Skeletal muscle tissue (tissue), 4 donors: ENCODE measurements around the gene UBR7. TPM values are rescaled to one million over a fixed set of nuclear protein-coding genes. Genes with fewer than 3 reads are reported as not detected.
A peak's percentile ranks its signal among the peaks of the same experiment; 100 is the strongest.
"Not testable (repeated sequence)": the region's sequence is repeated elsewhere in the genome, so short reads cannot be mapped to it uniquely, and the experiment has no call there.

Experiments
- H3K27ac ChIP-seq: one replicate; pipeline ENCODE4 v1.7.0; 2013; ENCODE audit warnings: mild to moderate bottlenecking, low read depth, low read length, inconsistent platforms
- H3K27me3 ChIP-seq, 3 donors: one replicate each; pipeline ENCODE4 v1.7.0; 2013; ENCODE audit warnings: low read length in 3 of 3; ENCODE audit not compliant: control insufficient read depth in 3 of 3, insufficient read depth in 3 of 3
- H3K36me3 ChIP-seq, 3 donors: one replicate each; pipeline ENCODE4 v1.7.0; 2013; ENCODE audit warnings: low read length in 3 of 3; ENCODE audit not compliant: control insufficient read depth in 3 of 3, insufficient read depth in 3 of 3
- H3K4me1 ChIP-seq, 3 donors: one replicate each; pipeline ENCODE4 v1.7.0; 2013; ENCODE audit warnings: low read length in 3 of 3, mild to moderate bottlenecking in 3 of 3; ENCODE audit not compliant: control insufficient read depth in 3 of 3, insufficient read depth in 3 of 3
- H3K4me3 ChIP-seq, 3 donors: one replicate each; pipeline ENCODE4 v1.7.0; 2013; ENCODE audit warnings: low read length in 3 of 3
- H3K9ac ChIP-seq, 3 donors: one replicate each; pipeline ENCODE4 v1.7.0; 2013; ENCODE audit warnings: low read length in 3 of 3, mild to moderate bottlenecking in 3 of 3, moderate library complexity in 2 of 3, low read depth in 1 of 3
- H3K9me3 ChIP-seq, 3 donors: one replicate each; pipeline ENCODE4 v1.7.0; 2013; ENCODE audit warnings: low read length in 3 of 3; ENCODE audit not compliant: control insufficient read depth in 3 of 3
- total RNA-seq: library from RNA; depleted of rRNA; stranded (reverse); fragments of >200 nt; gene quantifications from one replicate; pipeline ENCODE4 v1.2.3, GENCODE V29; 2014
- donor health status: Osteomylitis.

The UBR7 gene
- total RNA-seq, 1 donor from 2014 or later: 26.1 TPM

DNA sequence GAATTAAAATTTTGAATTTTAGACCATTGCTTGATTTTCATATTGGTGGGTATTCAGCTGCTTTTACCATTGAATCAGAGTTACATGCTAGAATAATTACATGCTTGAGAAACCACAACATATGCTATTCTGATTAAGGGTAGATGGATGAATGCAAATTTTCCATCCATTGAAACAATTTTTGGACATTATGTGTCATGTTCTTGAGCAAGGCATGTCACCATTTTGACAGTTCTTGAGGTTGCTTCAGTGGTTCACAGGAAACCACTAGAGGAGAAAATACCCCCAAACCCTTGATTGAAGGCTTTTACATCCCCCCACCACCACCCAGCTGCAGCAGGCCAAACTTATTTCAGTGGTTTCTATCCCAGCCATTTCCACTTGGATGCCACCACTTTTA, 13.5 kb downstream of the UBR7 start:
- no peaks in the 10 kb centered on the region for H3K9me3 ChIP-seq
- no peak overlapping the region for H3K9ac ChIP-seq
- no peak overlapping the region for H3K4me3 ChIP-seq
- no peaks in the 10 kb centered on the region for H3K4me1 ChIP-seq
- peaks cover 31 to 46% (median 43%) of the 10 kb centered on the region in 3 donors for H3K36me3 ChIP-seq
- H3K27ac ChIP-seq: no peak overlapping the region
- no peaks in the 10 kb centered on the region for H3K27me3 ChIP-seq

DNA sequence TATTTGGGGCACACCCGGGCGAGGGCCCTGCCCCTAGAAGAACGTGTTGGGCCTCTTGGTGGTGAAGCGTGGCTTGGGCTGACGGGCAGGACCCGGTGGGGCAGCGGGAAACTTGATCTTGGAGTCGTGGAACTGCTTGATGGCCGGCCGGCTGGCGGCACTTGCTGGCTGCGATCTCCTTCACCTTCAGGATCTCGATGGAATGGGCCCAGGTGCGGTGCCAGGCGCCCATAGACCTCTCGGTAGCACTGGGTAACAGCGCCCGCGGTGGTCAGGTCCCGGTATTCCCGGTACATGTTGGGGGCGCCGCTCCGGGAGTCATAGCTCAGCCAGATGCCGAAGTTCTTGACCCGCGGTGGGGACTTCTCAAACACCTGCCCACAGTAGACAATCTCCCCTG, 16.5 kb downstream of the UBR7 start:
- no peak overlapping the region for H3K9ac ChIP-seq
- H3K4me1 ChIP-seq: no peaks in the 10 kb centered on the region
- H3K27me3 ChIP-seq: no peaks in the 10 kb centered on the region
- no peak overlapping the region for H3K27ac ChIP-seq
- H3K36me3 ChIP-seq: peaks cover 42 to 53% (median 50%) of the 10 kb centered on the region in 3 donors
- H3K4me3 ChIP-seq: no peak overlapping the region
- no peaks in the 10 kb centered on the region for H3K9me3 ChIP-seq

DNA sequence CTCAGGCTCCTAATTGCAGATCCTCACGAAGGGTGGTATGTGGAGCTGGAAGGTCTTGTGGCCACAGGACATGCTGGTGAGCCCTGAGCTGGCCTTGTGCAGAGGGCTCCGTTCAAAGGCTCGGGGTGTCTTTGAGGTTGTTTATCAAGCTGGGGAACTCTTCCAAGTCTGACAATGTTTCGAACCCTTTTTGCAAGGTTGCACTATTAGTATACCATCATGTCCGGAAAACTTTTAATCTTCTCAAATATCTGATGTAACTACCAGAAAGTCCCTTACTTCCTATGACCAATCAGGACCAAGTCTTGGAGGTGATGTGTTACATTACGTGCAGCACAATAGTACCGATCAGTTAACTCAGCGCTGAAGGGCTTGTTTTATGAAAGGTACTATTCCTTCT, 21.5 kb downstream of the UBR7 start:
- Histone ChIP-seq H3K27me3 (peaks cover 0 to 7% (median 4%) of the 10 kb centered on the region in 3 donors), H3K27ac (no peak overlapping the region), H3K4me1 (peaks cover 7 to 10% (median 10%) of the 10 kb centered on the region in 3 donors), H3K36me3 (peaks cover 30 to 40% (median 31%) of the 10 kb centered on the region in 3 donors), H3K9ac (no peak overlapping the region), H3K9me3 (no peaks in the 10 kb centered on the region), H3K4me3 (no peak overlapping the region)

DNA sequence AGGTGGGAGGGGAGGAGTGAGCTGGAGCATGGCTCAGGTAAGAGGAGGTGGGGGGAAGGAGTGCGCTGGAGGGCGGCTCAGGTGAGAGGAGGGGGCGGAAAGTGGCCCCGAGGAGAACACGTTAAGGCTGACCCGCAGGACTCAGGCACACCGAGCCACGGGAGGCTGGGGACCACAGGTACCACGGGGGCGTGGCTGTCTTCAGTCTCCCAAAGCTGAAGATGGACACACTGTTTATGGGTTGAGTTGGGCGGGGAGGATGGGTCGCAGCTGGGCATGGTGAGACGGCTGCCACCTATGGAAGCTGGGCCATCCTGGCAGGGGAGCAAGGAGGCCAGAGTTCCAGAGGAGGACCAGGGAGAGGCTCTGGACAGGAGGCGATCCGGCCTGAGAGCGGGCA, 23.5 kb downstream of the UBR7 start:
- no peak overlapping the region for H3K9ac ChIP-seq
- peaks cover 7 to 10% (median 10%) of the 10 kb centered on the region in 3 donors for H3K4me1 ChIP-seq
- peak overlapping the region in 2 of 3 donors; percentile 51 to 77 for H3K4me3 ChIP-seq
- no peak overlapping the region for H3K27ac ChIP-seq
- peaks cover 0 to 8% (median 7%) of the 10 kb centered on the region in 3 donors for H3K27me3 ChIP-seq
- H3K36me3 ChIP-seq: peaks cover 21 to 32% (median 25%) of the 10 kb centered on the region in 3 donors
- H3K9me3 ChIP-seq: no peaks in the 10 kb centered on the region

DNA sequence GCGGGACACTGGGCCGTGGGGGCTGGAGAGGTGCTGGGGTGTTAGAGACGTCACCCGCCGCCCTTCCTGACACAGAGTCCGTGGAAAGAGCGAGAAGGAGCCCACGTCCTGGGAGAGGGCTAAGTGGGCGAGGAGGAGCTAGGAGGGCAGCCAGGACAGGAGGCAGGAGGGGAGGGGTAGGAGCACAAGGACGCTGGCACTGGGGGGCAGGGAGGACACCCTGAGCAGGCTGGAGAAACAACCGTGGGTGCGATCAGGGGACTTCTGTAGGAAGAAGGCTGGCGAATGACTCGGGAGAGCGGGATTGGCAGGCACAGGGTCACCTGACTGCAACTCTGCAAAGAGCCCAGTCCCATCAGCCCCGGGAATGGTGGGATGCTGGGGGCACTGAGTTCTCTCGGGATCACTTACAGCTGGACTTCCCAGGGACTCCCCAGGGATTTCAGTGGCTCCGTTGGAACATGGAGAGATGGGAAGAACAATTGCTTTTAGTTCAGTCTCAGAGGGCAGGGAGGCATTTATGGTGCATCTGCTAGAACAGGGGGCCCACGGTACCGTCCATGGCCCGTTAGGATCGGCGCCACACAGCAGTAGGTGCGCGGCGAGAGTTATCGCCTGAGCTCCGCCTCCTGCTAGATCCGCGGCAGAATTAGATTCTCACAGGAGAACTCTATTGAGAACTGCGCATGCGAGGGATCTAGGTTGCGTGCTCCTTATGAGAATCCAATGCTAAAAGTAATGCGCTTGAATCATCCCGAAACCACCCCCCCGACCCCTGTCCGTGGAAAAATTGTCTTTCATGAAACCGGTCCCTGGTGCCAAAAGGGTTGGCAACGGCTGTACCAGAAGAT, 24.3 kb downstream of the UBR7 start:
- Histone ChIP-seq H3K4me3 (peak overlapping the region; percentile 51 to 77 (median 77)), H3K36me3 (peaks cover 18 to 25% (median 19%) of the 10 kb centered on the region in 3 donors)

DNA sequence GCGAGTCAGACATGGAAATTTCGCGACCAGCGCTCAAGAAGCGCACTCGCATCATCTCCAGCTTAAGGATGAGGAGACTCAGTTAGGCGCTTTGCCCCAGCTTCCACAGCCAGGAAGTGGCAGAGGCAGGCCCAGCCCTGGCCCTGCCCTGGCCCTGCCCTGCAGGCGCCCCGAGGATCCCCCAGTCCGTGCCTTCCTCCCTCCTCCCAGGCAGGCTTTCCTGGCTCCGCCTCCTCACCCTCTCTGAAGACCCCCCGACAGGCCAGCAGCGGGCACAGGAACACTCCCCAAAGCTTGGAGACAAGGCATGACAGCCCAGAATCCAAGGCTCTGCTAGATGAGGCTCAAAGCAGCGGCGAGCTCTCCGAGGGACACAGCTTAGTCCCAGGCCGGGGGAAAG, 25.1 kb downstream of the UBR7 start:
- Histone ChIP-seq H3K36me3 (peaks cover 13 to 21% (median 15%) of the 10 kb centered on the region in 3 donors), H3K27me3 (peaks cover 0 to 8% (median 7%) of the 10 kb centered on the region in 3 donors), H3K9me3 (no peaks in the 10 kb centered on the region), H3K4me3 (no peak overlapping the region), H3K4me1 (peaks cover 7 to 10% (median 10%) of the 10 kb centered on the region in 3 donors), H3K27ac (no peak overlapping the region), H3K9ac (peak overlapping the region in 1 of 3 donors; percentile 62)

More for the DNA sequence above, 24.3 kb downstream of the UBR7 start:
- no peak overlapping the region for H3K27ac ChIP-seq
- H3K9ac ChIP-seq: peak overlapping the region in 1 of 3 donors; percentile 62
- no peaks in the 10 kb centered on the region for H3K9me3 ChIP-seq
- peaks cover 0 to 8% (median 7%) of the 10 kb centered on the region in 3 donors for H3K27me3 ChIP-seq
- H3K4me1 ChIP-seq: peaks cover 7 to 10% (median 10%) of the 10 kb centered on the region in 3 donors

DNA sequence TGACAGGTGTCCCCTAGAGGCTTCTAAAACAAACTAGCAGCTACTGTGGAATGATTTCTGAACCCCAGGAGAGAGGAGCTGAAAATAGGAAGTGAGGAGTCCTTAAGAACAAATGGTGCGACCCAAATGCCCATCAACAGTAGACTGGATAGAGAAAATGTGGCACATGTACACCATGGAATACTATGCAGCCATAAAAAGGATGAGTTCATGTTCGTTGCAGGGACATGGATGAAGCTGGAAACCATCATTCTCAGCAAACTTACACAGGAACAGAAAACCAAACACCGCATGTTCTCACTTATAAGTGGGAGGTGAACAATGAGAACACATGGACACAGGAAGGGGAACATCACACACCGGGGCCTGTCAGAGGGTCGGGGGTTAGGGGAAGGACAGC, 26.0 kb downstream of the UBR7 start:
- H3K27ac ChIP-seq, H3K4me1 ChIP-seq, H3K4me3 ChIP-seq, H3K9me3 ChIP-seq, H3K9ac ChIP-seq, H3K27me3 ChIP-seq: not testable (repeated sequence)
- H3K36me3 ChIP-seq: peaks cover 7 to 12% (median 8%) of the 10 kb centered on the region in 3 donors

DNA sequence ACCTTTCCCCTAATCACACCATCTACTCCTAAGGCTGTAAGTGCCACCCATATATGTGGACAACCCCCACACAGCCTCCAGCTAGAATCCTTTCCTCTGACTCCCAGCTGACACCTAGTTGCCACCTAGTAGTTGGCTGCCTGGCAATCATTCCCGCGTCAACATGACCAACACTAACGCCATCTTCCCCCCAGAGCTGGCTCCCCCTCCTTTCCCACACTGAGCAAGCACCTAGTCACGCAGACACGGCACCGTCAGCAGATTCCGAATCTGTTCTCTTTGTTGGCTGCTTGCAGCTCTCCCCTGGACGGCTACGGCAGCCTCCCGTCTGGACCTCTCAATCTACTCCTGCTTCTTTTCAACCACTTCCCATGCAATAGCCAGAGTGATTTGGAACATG, 27.7 kb downstream of the UBR7 start:
- H3K9ac ChIP-seq: no peak overlapping the region
- H3K9me3 ChIP-seq: no peaks in the 10 kb centered on the region
- peaks cover 0 to 8% (median 7%) of the 10 kb centered on the region in 3 donors for H3K27me3 ChIP-seq
- no peak overlapping the region for H3K4me3 ChIP-seq
- peaks cover 7 to 10% (median 10%) of the 10 kb centered on the region in 3 donors for H3K4me1 ChIP-seq
- no peak overlapping the region for H3K27ac ChIP-seq
- peaks cover 0 to 1% (median 1%) of the 10 kb centered on the region in 3 donors for H3K36me3 ChIP-seq

DNA sequence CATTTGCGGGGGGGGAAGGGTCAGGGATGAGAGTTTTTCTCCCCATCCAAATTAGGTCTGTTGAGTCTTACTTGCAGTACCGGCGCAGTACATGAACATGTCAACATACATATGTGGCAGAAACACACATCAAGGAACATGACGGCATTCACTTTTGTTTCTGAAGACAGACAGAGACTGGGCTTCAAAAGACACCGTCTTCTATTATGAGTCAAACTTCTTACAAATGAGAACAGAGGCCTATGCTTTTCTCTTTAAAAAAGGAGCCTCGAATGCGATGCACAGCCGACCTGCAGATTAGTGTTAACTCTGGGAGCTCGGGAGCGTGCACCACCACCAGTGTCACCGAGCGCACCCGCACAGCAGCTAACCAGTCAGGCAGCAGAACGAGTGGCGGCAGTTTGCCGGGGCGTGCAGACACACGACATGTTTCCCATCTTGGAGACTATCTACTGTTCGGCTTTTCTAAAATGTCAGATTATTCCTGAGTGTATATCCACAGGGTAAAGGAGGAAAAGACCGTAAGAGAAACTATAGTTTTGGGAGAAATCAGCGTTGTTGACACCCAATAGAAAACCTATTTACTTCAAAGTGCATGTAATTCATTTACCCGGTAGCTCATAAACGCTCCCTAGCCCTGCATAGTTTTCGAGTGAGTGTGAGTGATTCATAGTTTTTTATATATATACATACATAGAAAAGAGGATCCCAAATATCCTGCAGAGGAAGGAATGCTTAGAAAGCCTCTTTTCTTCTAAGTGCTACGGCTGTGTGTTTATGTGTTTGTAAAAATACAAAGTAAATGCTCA, 33.0 kb downstream of the UBR7 start:
- peaks cover 0 to 2% (median 0%) of the 10 kb centered on the region in 3 donors for H3K27me3 ChIP-seq
- no peaks in the 10 kb centered on the region for H3K9me3 ChIP-seq
- no peak overlapping the region for H3K27ac ChIP-seq
- H3K4me3 ChIP-seq: no peak overlapping the region
- H3K36me3 ChIP-seq: peaks cover 19 to 33% (median 31%) of the 10 kb centered on the region in 3 donors
- H3K9ac ChIP-seq: no peak overlapping the region
- H3K4me1 ChIP-seq: no peaks in the 10 kb centered on the region

DNA sequence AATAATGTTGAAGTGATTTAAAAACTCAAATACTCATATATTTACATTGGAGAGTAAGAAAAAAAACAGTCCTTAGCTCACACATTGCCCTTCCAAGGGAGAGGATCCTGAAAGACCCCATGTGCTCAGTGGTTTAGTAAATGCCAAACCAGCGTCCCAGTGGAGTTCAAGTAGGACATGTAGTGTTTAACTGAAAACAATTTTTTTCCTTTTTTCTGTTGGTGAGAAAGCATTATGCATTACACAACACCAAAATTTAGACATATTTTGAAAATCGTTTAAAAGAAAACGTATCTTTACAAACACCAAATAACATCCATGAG, 33.6 kb downstream of the UBR7 start:
- H3K9ac ChIP-seq: no peak overlapping the region
- no peaks in the 10 kb centered on the region for H3K9me3 ChIP-seq
- no peaks in the 10 kb centered on the region for H3K27me3 ChIP-seq
- no peaks in the 10 kb centered on the region for H3K4me1 ChIP-seq
- H3K36me3 ChIP-seq: peaks cover 24 to 39% (median 35%) of the 10 kb centered on the region in 3 donors
- H3K27ac ChIP-seq: no peak overlapping the region
- H3K4me3 ChIP-seq: no peak overlapping the region
